HepG2 (cell line): ENCODE data around the gene ANTXR1. TPM values are rescaled to one million over a fixed set of nuclear protein-coding genes. Genes with fewer than 3 reads are reported as not detected.

Source experiments
- GATAD2A ChIP-seq: IDR thresholded peaks from 2 replicates; pipeline ENCODE4 v1.6.1; 2016
- GFI1 ChIP-seq: sonication (generic); formaldehyde crosslinking; IDR thresholded peaks from 2 replicates; pipeline ENCODE4 v1.5.0; 2020; ENCODE audit warnings: missing genetic modification reagents, mild to moderate bottlenecking, borderline replicate concordance
- MTF1 ChIP-seq: sonication (generic); formaldehyde crosslinking; IDR thresholded peaks from 2 replicates; pipeline ENCODE4 v1.5.0; 2020; ENCODE audit warnings: missing genetic modification reagents
- NCOA2 ChIP-seq: sonication (generic); formaldehyde crosslinking; IDR thresholded peaks from 2 replicates; pipeline ENCODE4 v1.8.0; 2022; ENCODE audit warnings: inconsistent platforms
- NR2C2 ChIP-seq: sonication (generic); formaldehyde crosslinking; IDR thresholded peaks from 2 replicates; pipeline ENCODE4 v1.4.0; 2020; ENCODE audit warnings: missing genetic modification reagents, mild to moderate bottlenecking, moderate library complexity, borderline replicate concordance
- XRCC5 ChIP-seq: fragments of 200-400 bp; formaldehyde crosslinking; optimal IDR thresholded peaks from 2 replicates; pipeline ENCODE3; 2017; ENCODE audit warnings: mild to moderate bottlenecking, low read length
- ZC3H13 ChIP-seq: sonication (generic); formaldehyde crosslinking; IDR thresholded peaks from 2 replicates; pipeline ENCODE4 v1.8.1; 2023; ENCODE audit warnings: mild to moderate bottlenecking, missing genetic modification reagents, moderate library complexity
- ZNF501 ChIP-seq: sonication (generic); formaldehyde crosslinking; IDR thresholded peaks from 2 replicates; pipeline ENCODE4 v1.5.1; 2020; ENCODE audit warnings: mild to moderate bottlenecking, moderate library complexity, missing genetic modification reagents
- ZNF816 ChIP-seq: sonication (generic); formaldehyde crosslinking; IDR thresholded peaks from 2 replicates; pipeline ENCODE4 v1.8.0; 2022; ENCODE audit warnings: missing genetic modification reagents, mild to moderate bottlenecking, borderline replicate concordance
- polyA plus RNA-seq, 8 experiments: library from polyadenylated mRNA; depleted of rRNA in 3 of 8; stranded (reverse) in 7 of 8; unstranded in 1 of 8; fragments of >200 nt; fragmentation: Illumina TruSeq in 4 of 8; extraction: Trizol in 4 of 8; gene quantifications; 2 replicates each; pipeline versions ENCODE4 v1.2.1 to v1.2.3, GENCODE V29; 2011 to 2016; ENCODE audit warnings: low read depth in 4 of 8, missing spikeins in 1 of 8, mixed read lengths in 1 of 8; ENCODE audit not compliant: insufficient read depth in 1 of 8
- total RNA-seq, 5 experiments: library from RNA; depleted of rRNA; stranded (reverse); fragments of >200 nt; fragmentation: Illumina TruSeq; extraction: Trizol; gene quantifications; 2 replicates each; pipeline ENCODE4 v1.2.3, GENCODE V29; 2016; ENCODE audit warnings: low read depth in 1 of 5
- TF ChIP-seq, protein P1 (sequence below): sonication (generic); formaldehyde crosslinking; IDR thresholded peaks from 2 replicates; pipeline ENCODE4 v1.4.0; 2020; ENCODE audit warnings: missing genetic modification reagents
- TF ChIP-seq, protein P2 (sequence below): sonication (generic); formaldehyde crosslinking; IDR thresholded peaks from 2 replicates; pipeline ENCODE4 v1.4.0; 2020; ENCODE audit warnings: missing genetic modification reagents
- TF ChIP-seq, protein P3 (sequence below): sonication (generic); formaldehyde crosslinking; IDR thresholded peaks from 2 replicates; pipeline ENCODE4 v1.8.1; 2023; ENCODE audit warnings: mild to moderate bottlenecking, missing genetic modification reagents, borderline replicate concordance
- TF ChIP-seq, protein P4 (sequence below): sonication (generic); formaldehyde crosslinking; IDR thresholded peaks from 2 replicates; pipeline ENCODE4 v1.4.0; 2020; ENCODE audit warnings: mild to moderate bottlenecking, missing genetic modification reagents, borderline replicate concordance
- TF ChIP-seq, protein P5 (sequence below): sonication (generic); formaldehyde crosslinking; IDR thresholded peaks from 2 replicates; pipeline ENCODE4 v1.5.1; 2020; ENCODE audit warnings: missing genetic modification reagents, mild to moderate bottlenecking, borderline replicate concordance
- TF ChIP-seq, protein P6 (sequence below): sonication (generic); formaldehyde crosslinking; IDR thresholded peaks from 2 replicates; pipeline ENCODE4 v1.5.1; 2020; ENCODE audit warnings: mild to moderate bottlenecking, moderate library complexity, missing genetic modification reagents

Gene ANTXR1
- total and polyA plus RNA-seq, 2 of the 13 experiments (the other 11 are each of a cell fraction or from before 2014, with no cell fraction given) = 4.5 to 12.7 TPM

DNA sequence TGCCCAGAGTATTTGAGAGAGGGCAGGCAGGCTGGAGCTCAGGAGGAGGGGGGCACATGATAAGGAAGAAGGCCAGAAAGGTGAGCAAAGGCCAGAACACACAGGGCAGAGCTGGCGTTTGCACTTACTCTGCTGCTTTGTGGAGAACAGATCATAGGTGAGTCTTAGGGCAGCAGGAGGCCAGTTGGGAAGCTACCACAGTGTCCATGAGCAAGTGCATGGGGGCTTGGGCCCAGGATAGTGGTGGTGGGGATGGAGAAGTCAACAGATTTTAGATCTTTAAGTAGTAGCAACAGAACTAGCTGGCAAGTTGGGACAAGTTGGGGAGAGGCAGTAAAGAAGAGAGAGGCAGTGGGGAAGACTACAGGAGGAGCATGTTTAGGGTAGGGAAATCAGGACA lies 168.0 kb downstream of the ANTXR1 start (continued):
- TF ChIP-seq, protein P1, sequence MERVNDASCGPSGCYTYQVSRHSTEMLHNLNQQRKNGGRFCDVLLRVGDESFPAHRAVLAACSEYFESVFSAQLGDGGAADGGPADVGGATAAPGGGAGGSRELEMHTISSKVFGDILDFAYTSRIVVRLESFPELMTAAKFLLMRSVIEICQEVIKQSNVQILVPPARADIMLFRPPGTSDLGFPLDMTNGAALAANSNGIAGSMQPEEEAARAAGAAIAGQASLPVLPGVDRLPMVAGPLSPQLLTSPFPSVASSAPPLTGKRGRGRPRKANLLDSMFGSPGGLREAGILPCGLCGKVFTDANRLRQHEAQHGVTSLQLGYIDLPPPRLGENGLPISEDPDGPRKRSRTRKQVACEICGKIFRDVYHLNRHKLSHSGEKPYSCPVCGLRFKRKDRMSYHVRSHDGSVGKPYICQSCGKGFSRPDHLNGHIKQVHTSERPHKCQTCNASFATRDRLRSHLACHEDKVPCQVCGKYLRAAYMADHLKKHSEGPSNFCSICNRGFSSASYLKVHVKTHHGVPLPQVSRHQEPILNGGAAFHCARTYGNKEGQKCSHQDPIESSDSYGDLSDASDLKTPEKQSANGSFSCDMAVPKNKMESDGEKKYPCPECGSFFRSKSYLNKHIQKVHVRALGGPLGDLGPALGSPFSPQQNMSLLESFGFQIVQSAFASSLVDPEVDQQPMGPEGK (CRISPR knock-in tag) = peak; percentile 44; the same call in 1 of the 2 replicates
- TF ChIP-seq GATAD2A (CRISPR knock-in tag) (0 out of 2 replicates have a peak, but pooled peaks have one; percentile 21), NR2C2 (no peak), MTF1 (no peak), XRCC5 (peak; percentile 6), GFI1 (CRISPR knock-in tag) (no peak), ZNF501 (CRISPR knock-in tag) (0 out of 2 replicates have a peak, but pooled peaks have one; percentile 24), NCOA2 (CRISPR knock-in tag) (0 out of 2 replicates have a peak, but pooled peaks have one; percentile 4), ZNF816 (CRISPR knock-in tag) (no peak), ZC3H13 (CRISPR knock-in tag) (no peak)
- TF ChIP-seq, protein P2, sequence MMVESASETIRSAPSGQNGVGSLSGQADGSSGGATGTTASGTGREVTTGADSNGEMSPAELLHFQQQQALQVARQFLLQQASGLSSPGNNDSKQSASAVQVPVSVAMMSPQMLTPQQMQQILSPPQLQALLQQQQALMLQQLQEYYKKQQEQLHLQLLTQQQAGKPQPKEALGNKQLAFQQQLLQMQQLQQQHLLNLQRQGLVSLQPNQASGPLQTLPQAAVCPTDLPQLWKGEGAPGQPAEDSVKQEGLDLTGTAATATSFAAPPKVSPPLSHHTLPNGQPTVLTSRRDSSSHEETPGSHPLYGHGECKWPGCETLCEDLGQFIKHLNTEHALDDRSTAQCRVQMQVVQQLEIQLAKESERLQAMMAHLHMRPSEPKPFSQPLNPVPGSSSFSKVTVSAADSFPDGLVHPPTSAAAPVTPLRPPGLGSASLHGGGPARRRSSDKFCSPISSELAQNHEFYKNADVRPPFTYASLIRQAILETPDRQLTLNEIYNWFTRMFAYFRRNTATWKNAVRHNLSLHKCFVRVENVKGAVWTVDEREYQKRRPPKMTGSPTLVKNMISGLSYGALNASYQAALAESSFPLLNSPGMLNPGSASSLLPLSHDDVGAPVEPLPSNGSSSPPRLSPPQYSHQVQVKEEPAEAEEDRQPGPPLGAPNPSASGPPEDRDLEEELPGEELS (CRISPR knock-in tag) = peak; percentile 17; the same call in 1 of the 2 replicates
- TF ChIP-seq, protein P3, sequence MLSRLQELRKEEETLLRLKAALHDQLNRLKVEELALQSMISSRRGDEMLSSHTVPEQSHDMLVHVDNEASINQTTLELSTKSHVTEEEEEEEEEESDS (CRISPR knock-in tag) = no peak
- TF ChIP-seq, protein P4, sequence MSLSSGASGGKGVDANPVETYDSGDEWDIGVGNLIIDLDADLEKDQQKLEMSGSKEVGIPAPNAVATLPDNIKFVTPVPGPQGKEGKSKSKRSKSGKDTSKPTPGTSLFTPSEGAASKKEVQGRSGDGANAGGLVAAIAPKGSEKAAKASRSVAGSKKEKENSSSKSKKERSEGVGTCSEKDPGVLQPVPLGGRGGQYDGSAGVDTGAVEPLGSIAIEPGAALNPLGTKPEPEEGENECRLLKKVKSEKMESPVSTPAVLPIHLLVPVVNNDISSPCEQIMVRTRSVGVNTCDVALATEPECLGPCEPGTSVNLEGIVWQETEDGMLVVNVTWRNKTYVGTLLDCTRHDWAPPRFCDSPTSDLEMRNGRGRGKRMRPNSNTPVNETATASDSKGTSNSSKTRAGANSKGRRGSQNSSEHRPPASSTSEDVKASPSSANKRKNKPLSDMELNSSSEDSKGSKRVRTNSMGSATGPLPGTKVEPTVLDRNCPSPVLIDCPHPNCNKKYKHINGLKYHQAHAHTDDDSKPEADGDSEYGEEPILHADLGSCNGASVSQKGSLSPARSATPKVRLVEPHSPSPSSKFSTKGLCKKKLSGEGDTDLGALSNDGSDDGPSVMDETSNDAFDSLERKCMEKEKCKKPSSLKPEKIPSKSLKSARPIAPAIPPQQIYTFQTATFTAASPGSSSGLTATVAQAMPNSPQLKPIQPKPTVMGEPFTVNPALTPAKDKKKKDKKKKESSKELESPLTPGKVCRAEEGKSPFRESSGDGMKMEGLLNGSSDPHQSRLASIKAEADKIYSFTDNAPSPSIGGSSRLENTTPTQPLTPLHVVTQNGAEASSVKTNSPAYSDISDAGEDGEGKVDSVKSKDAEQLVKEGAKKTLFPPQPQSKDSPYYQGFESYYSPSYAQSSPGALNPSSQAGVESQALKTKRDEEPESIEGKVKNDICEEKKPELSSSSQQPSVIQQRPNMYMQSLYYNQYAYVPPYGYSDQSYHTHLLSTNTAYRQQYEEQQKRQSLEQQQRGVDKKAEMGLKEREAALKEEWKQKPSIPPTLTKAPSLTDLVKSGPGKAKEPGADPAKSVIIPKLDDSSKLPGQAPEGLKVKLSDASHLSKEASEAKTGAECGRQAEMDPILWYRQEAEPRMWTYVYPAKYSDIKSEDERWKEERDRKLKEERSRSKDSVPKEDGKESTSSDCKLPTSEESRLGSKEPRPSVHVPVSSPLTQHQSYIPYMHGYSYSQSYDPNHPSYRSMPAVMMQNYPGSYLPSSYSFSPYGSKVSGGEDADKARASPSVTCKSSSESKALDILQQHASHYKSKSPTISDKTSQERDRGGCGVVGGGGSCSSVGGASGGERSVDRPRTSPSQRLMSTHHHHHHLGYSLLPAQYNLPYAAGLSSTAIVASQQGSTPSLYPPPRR (CRISPR knock-in tag) = peak; percentile 47; the same call in 1 of the 2 replicates
- TF ChIP-seq, protein P5, sequence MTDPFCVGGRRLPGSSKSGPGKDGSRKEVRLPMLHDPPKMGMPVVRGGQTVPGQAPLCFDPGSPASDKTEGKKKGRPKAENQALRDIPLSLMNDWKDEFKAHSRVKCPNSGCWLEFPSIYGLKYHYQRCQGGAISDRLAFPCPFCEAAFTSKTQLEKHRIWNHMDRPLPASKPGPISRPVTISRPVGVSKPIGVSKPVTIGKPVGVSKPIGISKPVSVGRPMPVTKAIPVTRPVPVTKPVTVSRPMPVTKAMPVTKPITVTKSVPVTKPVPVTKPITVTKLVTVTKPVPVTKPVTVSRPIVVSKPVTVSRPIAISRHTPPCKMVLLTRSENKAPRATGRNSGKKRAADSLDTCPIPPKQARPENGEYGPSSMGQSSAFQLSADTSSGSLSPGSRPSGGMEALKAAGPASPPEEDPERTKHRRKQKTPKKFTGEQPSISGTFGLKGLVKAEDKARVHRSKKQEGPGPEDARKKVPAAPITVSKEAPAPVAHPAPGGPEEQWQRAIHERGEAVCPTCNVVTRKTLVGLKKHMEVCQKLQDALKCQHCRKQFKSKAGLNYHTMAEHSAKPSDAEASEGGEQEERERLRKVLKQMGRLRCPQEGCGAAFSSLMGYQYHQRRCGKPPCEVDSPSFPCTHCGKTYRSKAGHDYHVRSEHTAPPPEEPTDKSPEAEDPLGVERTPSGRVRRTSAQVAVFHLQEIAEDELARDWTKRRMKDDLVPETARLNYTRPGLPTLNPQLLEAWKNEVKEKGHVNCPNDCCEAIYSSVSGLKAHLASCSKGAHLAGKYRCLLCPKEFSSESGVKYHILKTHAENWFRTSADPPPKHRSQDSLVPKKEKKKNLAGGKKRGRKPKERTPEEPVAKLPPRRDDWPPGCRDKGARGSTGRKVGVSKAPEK (CRISPR knock-in tag) = no peak
- TF ChIP-seq, protein P6, sequence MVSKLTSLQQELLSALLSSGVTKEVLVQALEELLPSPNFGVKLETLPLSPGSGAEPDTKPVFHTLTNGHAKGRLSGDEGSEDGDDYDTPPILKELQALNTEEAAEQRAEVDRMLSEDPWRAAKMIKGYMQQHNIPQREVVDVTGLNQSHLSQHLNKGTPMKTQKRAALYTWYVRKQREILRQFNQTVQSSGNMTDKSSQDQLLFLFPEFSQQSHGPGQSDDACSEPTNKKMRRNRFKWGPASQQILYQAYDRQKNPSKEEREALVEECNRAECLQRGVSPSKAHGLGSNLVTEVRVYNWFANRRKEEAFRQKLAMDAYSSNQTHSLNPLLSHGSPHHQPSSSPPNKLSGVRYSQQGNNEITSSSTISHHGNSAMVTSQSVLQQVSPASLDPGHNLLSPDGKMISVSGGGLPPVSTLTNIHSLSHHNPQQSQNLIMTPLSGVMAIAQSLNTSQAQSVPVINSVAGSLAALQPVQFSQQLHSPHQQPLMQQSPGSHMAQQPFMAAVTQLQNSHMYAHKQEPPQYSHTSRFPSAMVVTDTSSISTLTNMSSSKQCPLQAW (CRISPR knock-in tag) = peak; percentile 26; the same call in 1 of the 2 replicates
